A549 (cell line): ENCODE measurements around the gene CADM2. TPM values are rescaled to one million over a fixed set of nuclear protein-coding genes. Genes with fewer than 3 reads are reported as not detected.

Experiments
- ATAC-seq, 2 experiments: fragments of 200-7000 bp in 1 of 2; fragments of >200 bp in 1 of 2; cut with Nextera tagmentation in 1 of 2; cut with Tn5 transposase in 1 of 2; 3 replicates each; pipeline versions ENCODE4 v1.8.0 to v1.9.1; 2018 to 2020; ENCODE audit warnings: mild to moderate bottlenecking in 1 of 2, moderate library complexity in 1 of 2
- CTCF ChIA-PET: fragments of 300-600 bp; sonication (Branson Sonifier 250); formaldehyde crosslinking; extraction: SDS; loops from one replicate; lab custom pipeline; 2021; ENCODE audit warnings: antibody characterized with exemption, inconsistent platforms; lab: Yijun Ruan, JAX
- POLR2A ChIA-PET: fragments of 350-600 bp; formaldehyde crosslinking; extraction: SDS; loops from one replicate; lab custom pipeline; 2021; ENCODE audit warnings: antibody characterized with exemption, inconsistent platforms; lab: Yijun Ruan, JAX
- DNase-seq, 2 experiments: peaks; one replicate each; pipeline versions ENCODE4 v3.0.0 to v3.0.0-alpha.2; 2011 to 2016; ENCODE audit warnings: low read depth in 1 of 2, low spot score in 1 of 2
- FAIRE-seq: peaks from 2 replicates; lab custom pipeline; 2011; peaks lifted over from hg19 to GRCh38; lab: Jason Lieb, UNC
- H3K27ac ChIP-seq, 2 experiments: fragments of >200 bp; sonication (Bioruptor Twin); formaldehyde crosslinking; 3 replicates each; pipeline ENCODE4 v1.5.1; 2016 to 2017
- H3K4me1 ChIP-seq: fragments of >200 bp; sonication (Bioruptor Twin); formaldehyde crosslinking; 3 replicates; pipeline ENCODE4 v1.6.1; 2016
- H3K4me2 ChIP-seq: fragments of >200 bp; sonication (Bioruptor Twin); formaldehyde crosslinking; 3 replicates; pipeline ENCODE4 v1.6.1; 2016
- H3K4me3 ChIP-seq: fragments of >200 bp; sonication (Bioruptor Twin); formaldehyde crosslinking; 3 replicates; pipeline ENCODE4 v1.5.1; 2016
- H3K9me3 ChIP-seq: fragments of >200 bp; sonication (Bioruptor Twin); formaldehyde crosslinking; 3 replicates; pipeline ENCODE4 v1.6.1; 2016
- CHD2 ChIP-seq: fragments of 150-350 bp; IDR thresholded peaks from 2 replicates; pipeline ENCODE4 v1.6.1; 2014; ENCODE audit warnings: low read length; ENCODE audit not compliant: partially characterized antibody
- CHD4 ChIP-seq: fragments of 200-600 bp; sonication (generic); IDR thresholded peaks from 2 replicates; pipeline ENCODE4 v1.6.1; 2016; ENCODE audit warnings: antibody characterized with exemption, mild to moderate bottlenecking, borderline replicate concordance
- E2F6 ChIP-seq: IDR thresholded peaks from 2 replicates; pipeline ENCODE4 v1.6.1; 2012; ENCODE audit warnings: low read depth, borderline replicate concordance
- EHMT2 ChIP-seq: fragments of 200-600 bp; sonication (generic); IDR thresholded peaks from 2 replicates; pipeline ENCODE4 v1.6.1; 2016; ENCODE audit warnings: antibody characterized with exemption, low read depth, mild to moderate bottlenecking, moderate library complexity
- ESRRA ChIP-seq: fragments of 150-350 bp; IDR thresholded peaks from 2 replicates; pipeline ENCODE4 v1.6.1; 2014; ENCODE audit warnings: mild to moderate bottlenecking, low read length, borderline replicate concordance
- FOSB ChIP-seq: fragments of 250-450 bp; sonication (Bioruptor Pico); IDR thresholded peaks from 2 replicates; pipeline ENCODE4 v1.5.0; 2020; ENCODE audit warnings: mild to moderate bottlenecking, moderate library complexity
- FOSL2 ChIP-seq, 2 experiments: fragments of 450-650 bp in 1 of 2; fragments of >200 bp in 1 of 2; sonication (Bioruptor Twin) in 1 of 2; formaldehyde crosslinking; IDR thresholded peaks; 2 replicates each; pipeline versions ENCODE4 v1.5.0 to v1.6.1; 2016 to 2020; ENCODE audit warnings: mild to moderate bottlenecking in 1 of 2, moderate library complexity in 1 of 2
- FOXS1 ChIP-seq: fragments of 250-450 bp; sonication (Bioruptor Pico); IDR thresholded peaks from 2 replicates; pipeline ENCODE4 v1.5.0; 2020; ENCODE audit warnings: mild to moderate bottlenecking, moderate library complexity
- HEYL ChIP-seq: fragments of 250-450 bp; sonication (Bioruptor Pico); IDR thresholded peaks from 2 replicates; pipeline ENCODE4 v1.8.0; 2021; ENCODE audit warnings: mild to moderate bottlenecking, moderate library complexity
- HOXB5 ChIP-seq: fragments of 250-450 bp; sonication (Bioruptor Pico); IDR thresholded peaks from 2 replicates; pipeline ENCODE4 v1.5.0; 2020; ENCODE audit warnings: mild to moderate bottlenecking, moderate library complexity
- JUN ChIP-seq, 2 experiments: fragments of >200 bp; sonication (Bioruptor Twin); formaldehyde crosslinking; IDR thresholded peaks; 2 replicates in 1 of 2; 3 replicates in 1 of 2; pipeline ENCODE4 v1.6.1; 2016 to 2017
- KDM5A ChIP-seq: fragments of 200-600 bp; sonication (generic); IDR thresholded peaks from 2 replicates; pipeline ENCODE4 v1.6.1; 2016; ENCODE audit warnings: antibody characterized with exemption, mild to moderate bottlenecking
- MAFK ChIP-seq: fragments of 450-650 bp; IDR thresholded peaks from 2 replicates; pipeline ENCODE4 v1.6.1; 2014; ENCODE audit not compliant: partially characterized antibody
- MYC ChIP-seq: IDR thresholded peaks from 2 replicates; pipeline ENCODE4 v1.6.1; 2012; ENCODE audit warnings: mild to moderate bottlenecking, inconsistent platforms, low read length, improper control_type of control experiment, borderline replicate concordance
- NPAS2 ChIP-seq: fragments of 250-450 bp; sonication (Bioruptor Pico); IDR thresholded peaks from 2 replicates; pipeline ENCODE4 v1.8.0; 2022; ENCODE audit warnings: mild to moderate bottlenecking, moderate library complexity, borderline replicate concordance
- RARB ChIP-seq: fragments of 250-450 bp; sonication (Bioruptor Pico); IDR thresholded peaks from 2 replicates; pipeline ENCODE4 v1.8.0; 2021; ENCODE audit warnings: mild to moderate bottlenecking, moderate library complexity
- RCOR1 ChIP-seq: fragments of 150-350 bp; IDR thresholded peaks from 2 replicates; pipeline ENCODE4 v1.6.1; 2014; ENCODE audit warnings: antibody characterized with exemption, low read length, low read depth
- RFX5 ChIP-seq: fragments of 450-650 bp; IDR thresholded peaks from 2 replicates; pipeline ENCODE4 v1.7.1; 2014; ENCODE audit warnings: antibody characterized with exemption, mild to moderate bottlenecking, moderate library complexity
- RNF2 ChIP-seq: fragments of 200-600 bp; sonication (generic); IDR thresholded peaks from 2 replicates; pipeline ENCODE4 v1.6.1; 2016; ENCODE audit warnings: low read depth, mild to moderate bottlenecking, antibody characterized with exemption, moderate library complexity, borderline replicate concordance
- TFCP2L1 ChIP-seq: fragments of 250-450 bp; sonication (Bioruptor Pico); IDR thresholded peaks from 2 replicates; pipeline ENCODE4 v1.5.0; 2021; ENCODE audit warnings: mild to moderate bottlenecking
- TP53 ChIP-seq: fragments of 250-450 bp; sonication (Bioruptor Pico); IDR thresholded peaks from 2 replicates; pipeline ENCODE4 v1.5.0; 2021; ENCODE audit warnings: mild to moderate bottlenecking, moderate library complexity
- USF2 ChIP-seq: fragments of 450-650 bp; IDR thresholded peaks from 2 replicates; pipeline ENCODE4 v1.6.1; 2014; ENCODE audit warnings: antibody characterized with exemption
- ZC3H11A ChIP-seq: fragments of 450-650 bp; IDR thresholded peaks from 2 replicates; pipeline ENCODE4 v1.6.1; 2014; ENCODE audit warnings: antibody characterized with exemption, mild to moderate bottlenecking
- ZSCAN20 ChIP-seq: fragments of 250-450 bp; sonication (Bioruptor Pico); IDR thresholded peaks from 2 replicates; pipeline ENCODE4 v1.8.0; 2022; ENCODE audit warnings: mild to moderate bottlenecking, moderate library complexity
- WGBS: methylation state at CpG from one replicate; pipeline ENCODE4 v1.1.6; 2017; ENCODE audit errors: missing lambda C conversion rate; 5-methylcytosine and 5-hydroxymethylcytosine counted together
- polyA plus RNA-seq, 4 experiments: library from polyadenylated mRNA; depleted of rRNA in 3 of 4; stranded (reverse); fragments of >200 nt; fragmentation: RNase III in 1 of 4; extraction: RNeasy Plus Mini Kit Qiagen cat#74134 plus additional on column Dnase treatment in 1 of 4; gene quantifications; 2 replicates in 3 of 4; 3 replicates in 1 of 4; pipeline ENCODE4 v1.2.3, GENCODE V29; 2011 to 2017
- TF ChIP-seq, protein P1 (sequence below): IDR thresholded peaks from 2 replicates; pipeline ENCODE4 v1.6.1; 2012
- TF ChIP-seq, protein P2 (sequence below): fragments of >200 bp; sonication (Bioruptor Twin); formaldehyde crosslinking; IDR thresholded peaks from 2 replicates; pipeline ENCODE4 v1.6.1; 2016

CADM2 gene
- polyA plus RNA-seq, 2 of the 4 experiments (the other 2 are of a cell fraction): 0.05 to 0.71 TPM

GRCh38 chr3:85162905-85163304, 204.1 kb downstream of the CADM2 start:
- no peak overlapping the region for H3K4me2 ChIP-seq
- no peak overlapping the region for H3K27ac ChIP-seq
- ChIA-PET POLR2A (no interaction called here), CTCF (no interaction called here)
- no peak for ATAC-seq
- H3K4me1 ChIP-seq: peaks cover 13% of the 10 kb centered on the region; the same call in 2 of the 3 replicates
- WGBS: 68% methylated on average over 1 of the region's 1 CpG
- DNase-seq: no peak
- H3K9me3 ChIP-seq: no peaks in the 10 kb centered on the region
- no peak overlapping the region for H3K4me3 ChIP-seq
- no peak for FAIRE-seq
- TF ChIP-seq TFCP2L1 (CRISPR knock-in tag) (no peak), MAFK (peak; percentile 98)

GRCh38 chr3:85164436-85164835, 205.6 kb downstream of the CADM2 start:
- H3K4me1 ChIP-seq: peaks cover 13% of the 10 kb centered on the region; the same call in 2 of the 3 replicates
- ATAC-seq (no peak), DNase-seq (no peak), FAIRE-seq (no peak)
- no peak for TF ChIP-seq NPAS2 (CRISPR knock-in tag)
- no peak for TF ChIP-seq JUN (IDR thresholded peaks at IDR 0.05)
- TF ChIP-seq, protein P1, sequence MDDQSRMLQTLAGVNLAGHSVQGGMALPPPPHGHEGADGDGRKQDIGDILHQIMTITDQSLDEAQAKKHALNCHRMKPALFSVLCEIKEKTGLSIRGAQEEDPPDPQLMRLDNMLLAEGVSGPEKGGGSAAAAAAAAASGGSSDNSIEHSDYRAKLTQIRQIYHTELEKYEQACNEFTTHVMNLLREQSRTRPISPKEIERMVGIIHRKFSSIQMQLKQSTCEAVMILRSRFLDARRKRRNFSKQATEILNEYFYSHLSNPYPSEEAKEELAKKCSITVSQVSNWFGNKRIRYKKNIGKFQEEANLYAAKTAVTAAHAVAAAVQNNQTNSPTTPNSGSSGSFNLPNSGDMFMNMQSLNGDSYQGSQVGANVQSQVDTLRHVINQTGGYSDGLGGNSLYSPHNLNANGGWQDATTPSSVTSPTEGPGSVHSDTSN: no peak
- no peak for TF ChIP-seq E2F6
- TF ChIP-seq ZC3H11A: no peak
- no peak for TF ChIP-seq FOSB (CRISPR knock-in tag)
- no peak for TF ChIP-seq ZSCAN20
- TF ChIP-seq FOXS1: no peak
- H3K27ac ChIP-seq: no peak overlapping the region
- CTCF ChIA-PET: no interaction called here
- H3K9me3 ChIP-seq: no peaks in the 10 kb centered on the region
- POLR2A ChIA-PET: no interaction called here
- no peak overlapping the region for H3K4me2 ChIP-seq
- no peak overlapping the region for H3K4me3 ChIP-seq
- 33% methylated on average over 1 of the region's 1 CpG for WGBS

GRCh38 chr3:85167576-85167975, 208.8 kb downstream of the CADM2 start:
- DNase-seq (no peak), ATAC-seq (no peak), FAIRE-seq (no peak)
- no peak overlapping the region for H3K27ac ChIP-seq
- H3K4me2 ChIP-seq: no peak overlapping the region
- CTCF ChIA-PET: no interaction called here
- 72% methylated on average over 1 of the region's 1 CpG for WGBS
- no peak overlapping the region for H3K4me3 ChIP-seq
- no peaks in the 10 kb centered on the region for H3K4me1 ChIP-seq
- POLR2A ChIA-PET: no interaction called here
- TF ChIP-seq HEYL (CRISPR knock-in tag) (no peak), MYC (no peak), FOXS1 (no peak), MAFK (peak; percentile 58)
- no peaks in the 10 kb centered on the region for H3K9me3 ChIP-seq

- ChIA-PET POLR2A (no interaction called here), CTCF (no interaction called here)
- no peak for FAIRE-seq
- WGBS: 4% methylated on average over 1 of the region's 1 CpG
- DNase-seq: peak in 1 of 2 experiments; percentile 14
- Histone ChIP-seq H3K4me2 (no peak overlapping the region), H3K9me3 (no peaks in the 10 kb centered on the region), H3K27ac (no peak overlapping the region), H3K4me1 (no peaks in the 10 kb centered on the region), H3K4me3 (no peak overlapping the region)
- no peak for ATAC-seq
- TF ChIP-seq ESRRA: no peak
- TF ChIP-seq CHD4: no peak
- no peak for TF ChIP-seq CHD2
- TF ChIP-seq, protein P2, sequence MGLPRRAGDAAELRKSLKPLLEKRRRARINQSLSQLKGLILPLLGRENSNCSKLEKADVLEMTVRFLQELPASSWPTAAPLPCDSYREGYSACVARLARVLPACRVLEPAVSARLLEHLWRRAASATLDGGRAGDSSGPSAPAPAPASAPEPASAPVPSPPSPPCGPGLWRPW: no peak
- TF ChIP-seq FOSL2 (IDR thresholded peaks at IDR 0.05): no peak
- TF ChIP-seq FOSL2 (CRISPR knock-in tag; IDR thresholded peaks at IDR 0.05): no peak
- TF ChIP-seq RFX5: no peak
- no peak for TF ChIP-seq FOSB (CRISPR knock-in tag)
- TF ChIP-seq EHMT2: no peak
- TF ChIP-seq HOXB5 (CRISPR knock-in tag): no peak
- no peak for TF ChIP-seq USF2
- TF ChIP-seq RCOR1: no peak
- TF ChIP-seq TFCP2L1 (CRISPR knock-in tag): no peak
- TF ChIP-seq RARB (CRISPR knock-in tag): no peak
- no peak for TF ChIP-seq RNF2
- TF ChIP-seq KDM5A: no peak
- no peak for TF ChIP-seq TP53 (CRISPR knock-in tag)
Measured at GRCh38 chr3:85170646-85171045, 211.9 kb downstream of the CADM2 start.
